ENCODE data around the gene RABIF. TPM values are rescaled to one million over a fixed set of nuclear protein-coding genes. Genes with fewer than 3 reads are reported as not detected.
"Not testable (repeated sequence)": the region's sequence is repeated elsewhere in the genome, so short reads cannot be mapped to it uniquely, and the experiment has no call there.

The RABIF gene
- total RNA-seq, 1 donor from 2014 or later, result 15.5 TPM

- H3K4me3 Mint-ChIP-seq (ENCODE audit: low read depth), result no peak overlapping the region
- intact Hi-C loops (cut with micrococcal nuclease), result no loop called here
- H3K4me1 Mint-ChIP-seq (ENCODE audit: low read depth), result peaks cover 11% of the 10 kb centered on the region
- no peaks in the 10 kb centered on the region for H3K9me3 Mint-ChIP-seq
- no peak overlapping the region for H3K27ac Mint-ChIP-seq
- H3K27me3 Mint-ChIP-seq (ENCODE audit: low read depth), result no peaks in the 10 kb centered on the region
- no peak for DNase-seq (ENCODE audit: low spot score)
- peaks cover 61% of the 10 kb centered on the region for H3K36me3 Mint-ChIP-seq (ENCODE audit: low read depth)
Measured at GRCh38 chr1:202908998-202909397, 20.0 kb upstream of the RABIF start.

- H3K4me3 Mint-ChIP-seq (ENCODE audit: low read depth), result no peak overlapping the region
- H3K36me3 Mint-ChIP-seq (ENCODE audit: low read depth), result peaks cover 45% of the 10 kb centered on the region
- peaks cover 4% of the 10 kb centered on the region for H3K4me1 Mint-ChIP-seq (ENCODE audit: low read depth)
- DNase-seq (ENCODE audit: low spot score), result no peak
- H3K27me3 Mint-ChIP-seq (ENCODE audit: low read depth), result no peaks in the 10 kb centered on the region
- H3K27ac Mint-ChIP-seq, result no peak overlapping the region
- intact Hi-C loops (cut with micrococcal nuclease), result no loop called here
- H3K9me3 Mint-ChIP-seq, result no peaks in the 10 kb centered on the region
Measured at GRCh38 chr1:202905331-202905730, 16.4 kb upstream of the RABIF start.

DNA sequence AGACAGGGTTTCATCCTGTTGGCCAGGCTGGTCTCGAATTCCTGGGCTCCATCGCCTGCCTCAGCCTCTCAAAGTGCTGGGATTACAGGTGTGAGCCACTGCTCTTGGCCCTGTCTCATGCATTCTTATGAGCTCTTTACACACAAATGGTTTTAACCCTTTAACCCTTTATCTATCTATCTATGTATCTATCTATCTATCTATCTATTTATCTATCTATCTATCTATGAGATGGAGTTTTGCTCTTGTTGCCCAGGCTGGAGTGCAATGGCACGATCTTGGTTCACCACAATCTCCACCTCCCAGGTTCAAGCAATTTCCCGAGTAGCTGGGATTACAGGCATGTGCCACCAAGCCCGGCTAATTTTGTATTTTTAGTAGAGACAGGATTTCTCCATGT, 14.9 kb upstream of the RABIF start:
- H3K4me3 Mint-ChIP-seq (ENCODE audit: low read depth); intact Hi-C loops (cut with micrococcal nuclease); H3K9me3 Mint-ChIP-seq; H3K27ac Mint-ChIP-seq; DNase-seq (ENCODE audit: low spot score); H3K27me3 Mint-ChIP-seq (ENCODE audit: low read depth); H3K4me1 Mint-ChIP-seq (ENCODE audit: low read depth): not testable (repeated sequence)
- H3K36me3 Mint-ChIP-seq (ENCODE audit: low read depth), result peaks cover 39% of the 10 kb centered on the region

GRCh38 chr1:202901555-202901954, 12.6 kb upstream of the RABIF start:
- Mint-ChIP-seq H3K27ac (no peak overlapping the region), H3K36me3 (ENCODE audit: low read depth) (peaks cover 44% of the 10 kb centered on the region), H3K9me3 (no peaks in the 10 kb centered on the region), H3K4me1 (ENCODE audit: low read depth) (peaks cover 4% of the 10 kb centered on the region), H3K4me3 (ENCODE audit: low read depth) (no peak overlapping the region), H3K27me3 (ENCODE audit: low read depth) (no peaks in the 10 kb centered on the region)
- DNase-seq (ENCODE audit: low spot score), result no peak
- intact Hi-C loops (cut with micrococcal nuclease), result no loop called here

DNA sequence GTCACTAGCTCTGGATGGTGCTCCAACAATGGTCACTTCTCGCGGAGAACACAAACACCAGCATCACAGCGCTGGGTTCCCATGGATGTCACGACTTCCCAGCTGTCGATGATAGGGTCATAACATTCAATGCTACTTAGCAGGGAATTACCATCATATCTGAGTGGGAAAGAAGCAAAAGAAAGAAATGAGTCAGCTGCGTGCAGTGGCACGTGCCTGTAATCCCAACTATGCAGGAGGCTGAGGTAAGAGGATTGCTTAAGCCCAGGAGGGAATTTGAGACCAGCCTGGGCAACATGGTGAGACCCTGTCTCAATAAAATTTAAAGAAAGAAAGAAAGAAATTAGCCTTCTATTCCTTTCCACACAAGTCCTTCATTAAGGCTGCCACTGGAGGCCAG, 3.6 kb upstream of the RABIF start:
- Mint-ChIP-seq H3K27ac (no peak overlapping the region), H3K9me3 (no peaks in the 10 kb centered on the region), H3K4me1 (ENCODE audit: low read depth) (peaks cover 14% of the 10 kb centered on the region), H3K4me3 (ENCODE audit: low read depth) (no peak overlapping the region), H3K36me3 (ENCODE audit: low read depth) (peaks cover 45% of the 10 kb centered on the region), H3K27me3 (ENCODE audit: low read depth) (no peaks in the 10 kb centered on the region)
- DNase-seq (ENCODE audit: low spot score), result no peak
- intact Hi-C loops (cut with micrococcal nuclease), result no loop called here

GRCh38 chr1:202890392-202890791, 1.4 kb upstream of the RABIF start:
- H3K27ac Mint-ChIP-seq, result no peak overlapping the region
- H3K4me3 Mint-ChIP-seq (ENCODE audit: low read depth), result no peak overlapping the region
- H3K36me3 Mint-ChIP-seq (ENCODE audit: low read depth), result peaks cover 37% of the 10 kb centered on the region
- H3K27me3 Mint-ChIP-seq (ENCODE audit: low read depth), result no peaks in the 10 kb centered on the region
- H3K9me3 Mint-ChIP-seq, result no peaks in the 10 kb centered on the region
- intact Hi-C loops (cut with micrococcal nuclease), result no loop called here
- no peak for DNase-seq (ENCODE audit: low spot score)
- peaks cover 16% of the 10 kb centered on the region for H3K4me1 Mint-ChIP-seq (ENCODE audit: low read depth)

- Mint-ChIP-seq H3K27ac (peak overlapping the region; percentile 89), H3K36me3 (ENCODE audit: low read depth) (peaks cover 22% of the 10 kb centered on the region), H3K4me3 (ENCODE audit: low read depth) (peak overlapping the region; percentile 93), H3K9me3 (no peaks in the 10 kb centered on the region), H3K27me3 (ENCODE audit: low read depth) (no peaks in the 10 kb centered on the region), H3K4me1 (ENCODE audit: low read depth) (peaks cover 19% of the 10 kb centered on the region)
- intact Hi-C loops (cut with micrococcal nuclease), result loop anchor here (2.0 to 10.0 kb wide), 4 partner anchors 71 to 543 kb away; partner anchors contain the start of genes ADIPOR1, CYB5R1, PPP1R12B and TMEM183A
- DNase-seq (ENCODE audit: low spot score), result no peak
Measured at GRCh38 chr1:202888221-202888530, 773 bp downstream of the RABIF start.

DNA sequence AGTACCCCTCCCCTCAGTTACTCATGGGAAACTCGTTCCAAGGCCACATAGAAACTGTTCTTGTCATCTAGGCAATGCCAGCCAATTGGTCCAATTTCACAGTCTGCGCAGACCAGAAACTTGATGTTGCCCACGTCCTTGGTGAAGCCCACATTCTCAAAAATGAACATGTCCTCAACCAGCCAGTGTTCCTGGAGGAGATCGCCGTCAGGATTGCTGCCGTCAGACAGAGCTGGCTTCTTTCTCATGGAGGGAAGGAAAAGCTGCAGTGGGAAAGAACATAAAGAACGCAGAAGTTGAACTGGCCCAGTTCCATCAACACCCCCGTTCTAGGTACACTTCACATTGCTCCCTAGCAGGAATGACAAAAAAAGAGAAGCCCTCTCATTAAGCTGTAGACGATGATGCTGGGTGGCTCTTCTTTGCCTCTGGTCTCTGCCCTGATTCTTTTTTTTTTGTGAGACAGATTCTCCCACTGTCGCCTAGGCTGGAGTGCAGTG, 7.9 kb downstream of the RABIF start:
- H3K36me3 Mint-ChIP-seq (ENCODE audit: low read depth), result peaks cover 24% of the 10 kb centered on the region
- H3K4me1 Mint-ChIP-seq (ENCODE audit: low read depth), result peaks cover 3% of the 10 kb centered on the region
- no peak overlapping the region for H3K27ac Mint-ChIP-seq
- intact Hi-C loops (cut with micrococcal nuclease), result loop anchor here (10.0 kb wide), 1 partner anchor 536 kb away; the partner anchor contains the start of genes PPP1R12B and UBE2T
- H3K9me3 Mint-ChIP-seq, result no peaks in the 10 kb centered on the region
- DNase-seq (ENCODE audit: low spot score), result no peak
- H3K4me3 Mint-ChIP-seq (ENCODE audit: low read depth), result no peak overlapping the region
- H3K27me3 Mint-ChIP-seq (ENCODE audit: low read depth), result no peaks in the 10 kb centered on the region

DNA sequence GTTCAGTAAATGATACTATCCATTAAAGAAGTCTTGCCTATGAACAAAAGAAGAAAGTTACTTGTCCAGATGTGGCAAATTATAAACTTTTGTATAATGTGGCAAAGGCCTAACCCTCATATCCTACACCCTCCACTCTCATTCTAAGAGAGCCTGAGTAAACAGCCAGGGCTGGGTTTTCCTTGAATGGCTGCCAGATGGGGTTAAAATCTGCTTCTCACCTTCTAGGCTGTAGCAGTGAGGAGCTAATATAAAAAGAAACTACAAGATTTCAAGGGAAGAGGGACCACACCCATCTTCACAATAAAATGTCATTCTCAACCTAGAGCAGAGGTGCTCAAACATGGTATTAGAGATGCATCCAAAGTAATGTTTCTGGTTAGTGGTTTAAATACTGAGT, 8.9 kb downstream of the RABIF start:
- H3K4me3 Mint-ChIP-seq (ENCODE audit: low read depth), result no peak overlapping the region
- H3K4me1 Mint-ChIP-seq (ENCODE audit: low read depth), result peaks cover 3% of the 10 kb centered on the region
- intact Hi-C loops (cut with micrococcal nuclease), result loop anchor here (10.0 kb wide), 1 partner anchor 535 kb away; the partner anchor contains the start of genes PPP1R12B and UBE2T
- peaks cover 24% of the 10 kb centered on the region for H3K36me3 Mint-ChIP-seq (ENCODE audit: low read depth)
- no peaks in the 10 kb centered on the region for H3K27me3 Mint-ChIP-seq (ENCODE audit: low read depth)
- H3K27ac Mint-ChIP-seq, result no peak overlapping the region
- no peak for DNase-seq (ENCODE audit: low spot score)
- no peaks in the 10 kb centered on the region for H3K9me3 Mint-ChIP-seq

DNA sequence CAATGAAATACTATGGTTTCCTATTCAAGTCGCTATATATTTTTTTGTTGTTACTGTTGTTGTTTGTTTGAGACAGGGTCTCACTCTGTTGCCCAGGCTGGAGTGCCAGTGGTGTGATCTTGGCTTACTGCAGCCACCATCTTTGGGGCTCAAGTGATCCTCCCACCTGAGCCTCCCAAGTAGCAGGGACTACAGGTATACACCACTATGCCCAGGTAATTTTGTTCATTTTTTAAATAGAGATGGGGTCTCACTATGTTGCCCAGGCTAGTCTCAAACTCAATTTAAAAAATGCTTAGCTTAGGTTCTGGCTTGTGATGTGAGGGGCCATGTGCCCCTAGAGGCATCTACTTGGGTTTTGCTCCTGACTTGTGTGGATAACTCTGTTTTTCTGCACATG, 9.8 kb downstream of the RABIF start:
- no peak for DNase-seq (ENCODE audit: low spot score)
- Mint-ChIP-seq H3K4me3 (ENCODE audit: low read depth) (no peak overlapping the region), H3K27ac (no peak overlapping the region), H3K9me3 (no peaks in the 10 kb centered on the region), H3K36me3 (ENCODE audit: low read depth) (peaks cover 24% of the 10 kb centered on the region), H3K27me3 (ENCODE audit: low read depth) (no peaks in the 10 kb centered on the region), H3K4me1 (ENCODE audit: low read depth) (peaks cover 3% of the 10 kb centered on the region)
- intact Hi-C loops (cut with micrococcal nuclease), result no loop called here

DNA sequence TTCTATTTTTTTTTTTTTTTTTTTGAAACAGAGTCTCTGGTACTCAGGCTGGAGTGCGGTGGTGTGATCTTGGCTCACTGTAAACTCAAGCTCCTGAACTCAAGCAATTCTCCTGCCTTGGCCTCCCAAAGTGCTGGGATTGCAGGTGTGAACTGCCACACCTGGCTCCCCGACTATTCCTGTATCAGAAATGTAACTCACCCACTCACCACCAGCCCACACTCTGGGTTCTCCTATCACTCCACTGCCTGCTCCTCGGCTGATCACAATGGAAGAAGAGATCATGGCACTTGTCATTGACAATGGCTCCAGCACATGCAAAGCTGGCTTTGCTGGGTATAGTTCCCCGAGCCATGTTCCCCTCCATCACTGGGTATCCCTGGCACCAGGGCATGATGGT, 15.9 kb downstream of the RABIF start:
- DNase-seq (ENCODE audit: low spot score), result no peak
- Mint-ChIP-seq H3K27me3 (ENCODE audit: low read depth) (peaks cover 3% of the 10 kb centered on the region), H3K36me3 (ENCODE audit: low read depth) (peaks cover 5% of the 10 kb centered on the region), H3K4me3 (ENCODE audit: low read depth) (no peak overlapping the region), H3K9me3 (no peaks in the 10 kb centered on the region), H3K4me1 (ENCODE audit: low read depth) (no peaks in the 10 kb centered on the region), H3K27ac (no peak overlapping the region)
- intact Hi-C loops (cut with micrococcal nuclease), result no loop called here

GRCh38 chr1:202871367-202871766, 17.6 kb downstream of the RABIF start:
- intact Hi-C loops (cut with micrococcal nuclease), result no loop called here
- Mint-ChIP-seq H3K36me3 (ENCODE audit: low read depth) (peaks cover 4% of the 10 kb centered on the region), H3K27ac (no peak overlapping the region), H3K4me3 (ENCODE audit: low read depth) (no peak overlapping the region), H3K27me3 (ENCODE audit: low read depth) (peaks cover 6% of the 10 kb centered on the region), H3K4me1 (ENCODE audit: low read depth) (no peaks in the 10 kb centered on the region), H3K9me3 (no peaks in the 10 kb centered on the region)
- no peak for DNase-seq (ENCODE audit: low spot score)

GRCh38 chr1:202862679-202863560, 26.0 kb downstream of the RABIF start:
- peaks cover 12% of the 10 kb centered on the region for H3K4me1 Mint-ChIP-seq (ENCODE audit: low read depth)
- no peak overlapping the region for H3K4me3 Mint-ChIP-seq (ENCODE audit: low read depth)
- no peaks in the 10 kb centered on the region for H3K36me3 Mint-ChIP-seq (ENCODE audit: low read depth)
- intact Hi-C loops (cut with micrococcal nuclease), result no loop called here
- no peak overlapping the region for H3K27ac Mint-ChIP-seq
- H3K27me3 Mint-ChIP-seq (ENCODE audit: low read depth), result peaks cover 50% of the 10 kb centered on the region
- no peaks in the 10 kb centered on the region for H3K9me3 Mint-ChIP-seq
- DNase-seq (ENCODE audit: low spot score), result no peak

Data from activated T-helper 2 cell treated with anti-CD3 and anti-CD28 coated beads, Interferon-gamma antibody, Interleukin-2, Interleukin-4, amounts not matched to agents 10 μg/mL and 5 μg/mL and 100 μg/mL, durations not matched to agents 14 hours and 24 hours and 36 hours (primary cell).